Thyroid gland (tissue), 4 donors: ENCODE data around the gene ABCC9.

Experiments used
- CTCF ChIP-seq, 6 experiments: fragments of 200-600 bp in 3 of 6; fragments of 450-650 bp in 3 of 6; sonication (generic) in 3 of 6; IDR thresholded peaks; one replicate each; pipeline ENCODE4 v1.5.1; 2016 to 2019; ENCODE audit warnings: antibody characterized with exemption in 6 of 6, mild to moderate bottlenecking in 2 of 6, inconsistent platforms in 1 of 6, moderate library complexity in 1 of 6
- POLR2A ChIP-seq, 2 donors: fragments of 450-650 bp; IDR thresholded peaks; one replicate each; pipeline ENCODE4 v1.6.1; 2017; ENCODE audit warnings: antibody characterized with exemption in 2 of 2, mild to moderate bottlenecking in 2 of 2, moderate library complexity in 1 of 2

GRCh38 chr12:21950649-21951048 lies 9.4 kb upstream of the ABCC9 start:
- TF ChIP-seq CTCF (IDR thresholded peaks at IDR 0.05), result no peak
- TF ChIP-seq POLR2A (IDR thresholded peaks at IDR 0.05), result no peak
